NCI-H446 treated with DMSO at 0.1 percent for 48 hours (cell line): ENCODE results near the gene ST6GALNAC3.
"Not testable (repeated sequence)": the region's sequence is repeated elsewhere in the genome, so short reads cannot be mapped to it uniquely, and the experiment has no call there.

Source experiments
- DNase-seq: peaks from one replicate; lab custom pipeline; 2025; lab: John Stamatoyannopoulos, UW

ST6GALNAC3 gene

GRCh38 chr1:76106719-76107235 lies 32.2 kb downstream of the ST6GALNAC3 start:
- DNase-seq = no peak

DNA sequence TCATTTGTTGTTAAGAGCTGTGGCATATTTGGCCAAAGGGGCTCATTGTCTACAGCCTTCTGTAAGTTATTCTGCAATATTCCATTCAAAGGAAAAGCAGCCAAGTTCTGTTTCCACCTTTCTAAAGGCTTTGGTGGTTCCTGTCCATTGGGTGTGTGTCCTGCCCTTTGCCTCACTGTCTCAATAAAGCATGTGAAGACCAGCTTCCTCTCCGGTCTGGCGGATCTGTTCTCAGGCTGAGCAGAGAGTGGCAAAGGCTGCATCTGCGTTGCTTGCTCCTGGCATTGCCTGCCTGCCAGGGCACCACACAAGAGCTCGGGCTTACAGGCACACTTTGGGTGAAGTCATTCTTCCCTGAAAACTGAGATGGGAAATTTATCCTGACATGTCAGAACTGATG lies 34.9 kb downstream of the ST6GALNAC3 start:
- DNase-seq = no peak

GRCh38 chr1:76109901-76110560 lies 35.5 kb downstream of the ST6GALNAC3 start:
- DNase-seq = no peak

DNA sequence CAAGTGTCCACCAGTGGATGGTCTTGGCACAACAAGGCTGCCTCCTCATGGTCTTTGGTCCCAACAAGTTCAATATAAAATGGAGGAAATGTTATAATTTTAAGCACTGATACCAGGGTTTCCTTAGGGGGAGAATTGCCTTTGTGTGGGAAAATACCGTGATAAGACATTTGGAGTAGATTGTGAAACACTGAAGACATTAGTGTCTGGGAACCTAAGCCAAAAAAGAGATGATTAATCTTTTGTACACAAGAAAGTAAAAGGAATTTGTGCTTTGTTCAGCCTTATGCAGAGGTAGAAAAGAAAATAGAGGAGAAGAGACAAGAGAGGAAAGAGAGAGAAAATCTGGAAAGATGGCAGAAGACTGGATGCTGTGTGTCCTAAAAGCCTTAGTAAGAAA lies 36.1 kb downstream of the ST6GALNAC3 start:
- no peak for DNase-seq

GRCh38 chr1:76112321-76112720 lies 37.8 kb downstream of the ST6GALNAC3 start:
- not testable (repeated sequence) for DNase-seq

DNA sequence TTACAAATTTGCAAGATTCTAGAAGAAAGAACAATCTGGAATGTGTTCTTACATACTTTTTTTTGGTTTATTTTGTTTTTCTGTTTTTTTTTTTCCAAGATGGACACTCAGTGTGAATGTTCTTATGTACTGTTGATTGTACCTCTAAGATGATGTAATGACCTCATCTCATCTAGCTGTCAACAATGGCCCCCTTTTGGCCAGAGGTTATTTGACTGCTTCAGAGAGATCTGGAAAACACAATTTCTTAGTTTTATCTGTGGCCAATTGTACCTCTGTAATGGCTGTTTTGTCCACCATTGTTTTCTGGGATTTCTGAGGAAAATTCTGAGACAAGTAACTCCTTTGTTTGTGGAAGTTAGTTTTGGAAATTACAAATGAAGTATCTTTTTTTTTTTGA lies 38.9 kb downstream of the ST6GALNAC3 start:
- no peak for DNase-seq

GRCh38 chr1:76115171-76115570 lies 40.6 kb downstream of the ST6GALNAC3 start:
- DNase-seq = no peak

DNA sequence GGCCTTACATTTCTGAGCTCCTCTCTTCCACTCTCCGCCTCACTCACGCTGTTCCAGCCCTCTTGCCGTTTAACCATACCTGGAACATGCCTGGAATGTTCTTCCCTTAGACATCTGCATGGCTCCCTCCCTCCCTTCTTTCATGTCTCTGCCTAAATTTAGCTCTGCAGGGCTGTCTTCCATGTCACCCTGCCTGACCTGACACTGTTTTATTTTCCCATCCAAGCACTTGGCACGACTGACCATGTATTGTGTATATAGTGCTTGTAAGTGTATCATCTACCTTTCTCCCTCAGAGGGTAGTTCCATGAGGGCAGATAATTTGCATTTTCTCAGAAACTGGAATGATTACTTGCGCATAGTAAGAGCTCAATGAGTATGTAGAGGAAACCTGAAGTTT lies 47.3 kb downstream of the ST6GALNAC3 start:
- no peak for DNase-seq

DNA sequence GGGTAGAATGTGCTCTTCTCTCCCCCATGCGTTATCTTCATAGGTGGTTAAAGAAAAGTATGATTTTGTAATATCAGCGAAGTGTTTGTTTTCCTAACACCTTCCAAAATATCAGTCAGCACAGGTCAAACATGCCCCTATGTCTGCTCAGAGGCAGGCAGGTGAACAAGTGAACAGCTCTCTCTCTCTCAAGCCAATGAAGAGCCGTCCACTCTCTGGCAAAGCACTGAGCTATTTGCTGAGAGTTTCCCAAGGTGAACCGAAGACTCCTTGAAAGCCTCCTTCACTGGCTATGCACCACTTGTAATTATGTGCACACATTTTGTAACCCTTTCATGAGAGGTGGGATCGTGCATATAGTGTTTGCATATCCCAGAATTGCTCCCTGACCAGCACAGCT lies 47.7 kb downstream of the ST6GALNAC3 start:
- no peak for DNase-seq

DNA sequence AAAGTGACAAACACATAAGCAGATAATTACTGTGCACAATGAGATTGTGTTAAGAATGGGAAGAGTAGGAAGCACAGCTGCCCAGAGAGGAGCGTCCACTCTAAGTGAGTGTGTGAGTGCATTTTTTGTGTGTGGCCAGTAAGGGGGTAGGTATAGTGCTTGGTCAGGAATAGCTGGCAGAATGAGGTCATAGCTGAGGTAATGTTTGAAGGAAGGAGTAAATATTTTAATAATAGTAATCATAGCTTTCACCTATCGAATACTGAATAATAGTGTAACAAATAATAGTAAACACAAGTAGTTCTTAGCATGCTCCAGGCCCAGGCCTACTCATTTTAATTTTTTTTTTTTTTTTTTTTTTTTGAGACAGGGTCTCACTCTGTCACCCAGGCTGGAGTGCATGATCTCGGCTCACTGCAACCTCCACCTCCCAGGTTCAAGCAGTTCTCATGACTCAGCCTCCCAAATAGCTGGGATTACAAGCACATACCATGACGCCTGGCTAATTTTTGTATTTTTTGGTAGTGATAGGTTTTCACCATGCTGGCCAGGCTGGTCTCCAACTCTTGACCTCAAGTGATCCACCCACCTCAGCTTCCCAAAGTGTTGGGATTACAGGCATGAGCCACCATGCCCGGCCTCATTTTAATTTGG lies 49.0 kb downstream of the ST6GALNAC3 start:
- DNase-seq = not testable (repeated sequence)

DNA sequence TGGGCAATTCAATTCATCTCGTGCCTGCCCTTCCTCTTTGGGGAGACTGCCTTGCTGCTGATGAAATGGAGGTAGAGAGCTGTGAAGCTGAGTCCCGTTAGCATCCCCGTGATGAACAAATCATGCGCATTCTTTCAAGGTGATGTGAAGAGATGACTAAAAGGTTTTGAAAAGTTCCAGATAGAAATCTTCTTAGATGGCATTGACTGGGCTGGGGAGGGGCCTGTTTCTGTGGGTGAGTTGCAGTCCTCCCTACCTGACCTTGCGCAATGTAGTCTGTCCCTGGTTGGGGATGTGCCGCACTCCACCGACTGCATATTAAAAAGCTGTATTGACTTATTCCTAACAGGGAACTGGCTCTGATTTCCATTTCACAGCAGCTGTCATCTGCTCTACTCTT lies 49.6 kb downstream of the ST6GALNAC3 start:
- DNase-seq = no peak

DNA sequence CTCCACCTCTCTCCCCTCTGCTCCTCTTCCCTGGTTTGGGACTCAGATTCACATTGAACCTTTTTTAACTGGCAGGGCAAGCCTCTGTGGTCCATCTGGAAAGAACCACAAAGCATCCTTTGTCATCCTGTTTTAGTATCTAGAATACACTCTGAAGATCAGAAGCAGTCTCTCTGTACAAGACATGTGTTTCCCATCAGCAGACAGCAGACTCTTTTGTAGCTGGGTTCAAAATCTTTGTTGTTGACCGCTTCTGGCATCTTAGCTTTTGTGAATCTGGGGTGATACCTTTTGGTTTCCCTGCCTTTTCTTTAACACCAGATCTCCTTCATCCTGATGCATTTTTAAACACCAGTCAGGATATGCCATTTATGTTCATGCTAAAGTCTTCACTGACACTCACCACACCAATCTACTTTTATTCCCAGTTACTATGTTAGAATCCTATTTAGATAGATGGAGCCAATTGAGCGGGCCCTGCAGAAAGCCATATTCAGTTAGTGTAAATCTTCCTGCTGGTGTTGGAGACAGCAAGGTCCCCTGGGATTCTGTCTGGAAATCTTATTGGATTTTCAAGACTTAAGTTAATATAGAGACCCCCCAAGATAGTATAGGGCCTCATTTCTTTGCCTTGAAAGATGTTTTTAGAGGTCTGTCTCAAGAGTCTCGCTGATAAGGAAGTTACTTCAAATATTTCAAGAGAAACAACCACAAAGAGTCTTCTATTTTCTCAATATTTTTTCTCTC lies 51.1 kb downstream of the ST6GALNAC3 start:
- DNase-seq = no peak

DNA sequence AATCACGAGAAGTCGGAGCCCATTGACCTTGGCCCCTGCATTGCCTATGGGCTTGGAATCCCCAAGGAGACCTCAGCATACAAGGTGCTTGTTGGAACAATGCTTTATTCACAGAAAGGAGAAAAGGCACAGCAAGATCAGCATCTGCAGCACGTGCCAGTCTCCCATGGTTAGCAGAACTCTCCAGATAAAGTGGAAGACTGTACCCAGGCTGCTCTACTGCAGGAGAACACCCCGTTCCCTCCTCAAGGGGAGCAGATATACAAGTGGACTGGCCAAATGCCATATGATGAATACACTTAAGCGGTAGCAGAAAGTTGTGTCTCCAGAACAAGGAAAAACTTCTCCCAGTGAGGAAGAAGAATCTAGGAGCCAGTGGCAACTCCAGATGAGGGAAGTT lies 53.5 kb downstream of the ST6GALNAC3 start:
- no peak for DNase-seq

GRCh38 chr1:76129731-76130130 lies 55.2 kb downstream of the ST6GALNAC3 start:
- no peak for DNase-seq

DNA sequence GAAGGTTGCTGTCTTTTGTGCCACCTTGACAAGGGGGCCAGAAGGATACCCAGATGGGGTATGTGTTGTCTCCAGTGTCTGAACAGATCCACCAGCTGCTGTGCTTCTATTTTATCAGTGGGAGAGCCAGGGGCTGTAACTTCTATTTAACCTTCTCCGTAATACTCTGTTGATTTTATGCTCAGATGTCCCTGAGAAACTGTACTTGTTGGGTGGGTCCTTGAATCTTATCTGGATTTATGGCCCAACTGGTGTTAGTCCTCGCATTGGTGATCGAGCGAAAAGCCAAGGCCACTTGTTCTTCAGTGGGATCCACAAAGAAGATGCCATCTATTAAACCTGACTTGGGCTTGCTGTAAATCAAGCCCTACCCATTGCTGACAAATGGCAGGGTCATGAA lies 56.4 kb downstream of the ST6GALNAC3 start:
- DNase-seq = no peak

DNA sequence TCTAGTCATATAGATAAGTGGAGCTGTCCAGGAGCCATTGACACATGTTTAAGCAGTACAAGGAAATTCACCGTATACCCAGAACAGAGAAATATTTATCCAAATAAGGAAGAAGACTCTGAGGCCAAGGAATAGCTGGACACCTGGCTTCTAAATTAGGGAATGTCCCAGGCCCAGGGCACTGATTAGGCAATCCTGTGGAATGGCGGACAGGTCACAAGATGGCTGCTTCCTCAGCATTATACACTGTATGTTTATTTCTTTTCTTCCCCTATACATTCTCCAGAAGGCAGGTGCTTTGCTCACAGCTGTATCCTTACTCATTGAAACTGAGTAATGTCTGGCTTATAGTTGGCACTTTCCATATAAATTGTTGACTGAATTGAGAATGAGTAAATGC lies 59.4 kb downstream of the ST6GALNAC3 start:
- no peak for DNase-seq

- no peak for DNase-seq
These were observed 61.3 kb downstream of the ST6GALNAC3 start for GRCh38 chr1:76135835-76136234.

GRCh38 chr1:76136894-76137293 lies 62.3 kb downstream of the ST6GALNAC3 start:
- DNase-seq = no peak

DNA sequence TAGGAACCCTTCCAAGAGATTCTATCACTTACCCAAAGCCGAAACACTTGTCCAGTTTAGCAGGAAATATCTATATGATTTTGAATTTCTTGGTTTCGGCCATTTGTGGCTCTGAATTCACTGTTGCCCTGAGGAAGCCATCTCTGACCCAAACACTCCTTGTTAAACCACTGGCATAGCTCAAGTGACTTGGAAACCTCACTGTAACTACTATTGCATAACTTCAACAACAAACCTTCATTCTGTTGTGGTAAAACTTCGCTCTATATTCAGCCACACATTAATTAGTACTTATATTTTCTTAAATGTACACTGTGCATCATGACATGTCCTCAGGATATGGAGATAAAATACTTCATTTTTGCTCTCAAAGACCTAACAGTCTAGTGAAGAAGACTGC lies 63.2 kb downstream of the ST6GALNAC3 start:
- DNase-seq = no peak

- no peak for DNase-seq
These were observed 63.7 kb downstream of the ST6GALNAC3 start for GRCh38 chr1:76138217-76138616.

DNA sequence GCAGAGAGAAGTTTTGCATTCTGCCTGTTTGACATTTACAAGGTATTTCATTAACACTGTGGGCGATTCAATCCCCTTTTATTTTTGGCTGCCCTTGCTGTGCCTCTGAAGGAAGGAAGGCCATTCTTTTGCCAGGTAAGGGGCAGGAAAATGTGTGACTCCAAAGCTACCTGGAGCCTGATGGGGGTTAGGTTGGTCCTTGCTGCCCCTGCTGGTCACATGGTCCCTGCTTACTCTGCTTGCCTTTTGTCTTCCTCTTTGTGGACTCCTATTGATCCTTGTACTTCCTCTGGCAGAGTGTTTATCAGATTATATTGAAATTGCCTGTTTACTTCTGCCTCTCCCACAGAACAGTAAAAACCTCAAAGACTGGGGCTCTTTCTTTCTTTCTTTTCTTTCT lies 65.7 kb downstream of the ST6GALNAC3 start:
- no peak for DNase-seq

GRCh38 chr1:76141929-76142328 lies 67.4 kb downstream of the ST6GALNAC3 start:
- no peak for DNase-seq
